ENCODE results near the gene ALDH8A1. TPM values are rescaled to one million over a fixed set of nuclear protein-coding genes. Genes with fewer than 3 reads are reported as not detected.

Gene ALDH8A1
- total RNA-seq, 2 donors from 2014 or later, result 0.53 to 0.64 TPM

DNA sequence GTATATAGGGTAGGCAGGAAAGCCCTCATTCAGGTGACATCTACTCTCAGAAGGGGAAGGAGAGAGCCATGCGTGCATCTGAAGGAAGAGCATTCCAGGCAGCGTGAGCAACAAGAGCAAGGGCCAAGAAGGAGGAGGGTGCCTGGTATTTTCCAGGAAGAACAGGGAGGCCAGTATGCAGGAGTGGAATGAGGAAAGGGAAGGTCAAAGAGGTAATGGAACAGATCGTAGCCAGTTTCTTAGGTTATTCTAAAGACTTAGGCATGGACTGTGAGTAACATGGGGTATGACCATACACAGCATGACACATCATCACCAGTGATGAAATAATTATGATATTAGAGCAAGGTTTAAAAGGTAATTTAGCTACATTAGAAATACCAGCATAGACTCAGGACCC is 24.1 kb downstream of the ALDH8A1 start:
- Histone ChIP-seq H3K4me1 (no peaks in the 10 kb centered on the region), H3K36me3 (no peaks in the 10 kb centered on the region), H3K9ac (ENCODE audit: low read depth in 2 of 2, low read length in 2 of 2) (no peak overlapping the region), H3K27me3 (no peaks in the 10 kb centered on the region), H3K27ac (no peak overlapping the region), H3K4me3 (no peak overlapping the region), H3K9me3 (no peaks in the 10 kb centered on the region)
- no peak for DNase-seq
- TF ChIP-seq, protein P1, sequence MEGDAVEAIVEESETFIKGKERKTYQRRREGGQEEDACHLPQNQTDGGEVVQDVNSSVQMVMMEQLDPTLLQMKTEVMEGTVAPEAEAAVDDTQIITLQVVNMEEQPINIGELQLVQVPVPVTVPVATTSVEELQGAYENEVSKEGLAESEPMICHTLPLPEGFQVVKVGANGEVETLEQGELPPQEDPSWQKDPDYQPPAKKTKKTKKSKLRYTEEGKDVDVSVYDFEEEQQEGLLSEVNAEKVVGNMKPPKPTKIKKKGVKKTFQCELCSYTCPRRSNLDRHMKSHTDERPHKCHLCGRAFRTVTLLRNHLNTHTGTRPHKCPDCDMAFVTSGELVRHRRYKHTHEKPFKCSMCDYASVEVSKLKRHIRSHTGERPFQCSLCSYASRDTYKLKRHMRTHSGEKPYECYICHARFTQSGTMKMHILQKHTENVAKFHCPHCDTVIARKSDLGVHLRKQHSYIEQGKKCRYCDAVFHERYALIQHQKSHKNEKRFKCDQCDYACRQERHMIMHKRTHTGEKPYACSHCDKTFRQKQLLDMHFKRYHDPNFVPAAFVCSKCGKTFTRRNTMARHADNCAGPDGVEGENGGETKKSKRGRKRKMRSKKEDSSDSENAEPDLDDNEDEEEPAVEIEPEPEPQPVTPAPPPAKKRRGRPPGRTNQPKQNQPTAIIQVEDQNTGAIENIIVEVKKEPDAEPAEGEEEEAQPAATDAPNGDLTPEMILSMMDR (IDR thresholded peaks at IDR 0.05), result no peak
- intact Hi-C loops (cut with DNase I), result no loop called here

DNA sequence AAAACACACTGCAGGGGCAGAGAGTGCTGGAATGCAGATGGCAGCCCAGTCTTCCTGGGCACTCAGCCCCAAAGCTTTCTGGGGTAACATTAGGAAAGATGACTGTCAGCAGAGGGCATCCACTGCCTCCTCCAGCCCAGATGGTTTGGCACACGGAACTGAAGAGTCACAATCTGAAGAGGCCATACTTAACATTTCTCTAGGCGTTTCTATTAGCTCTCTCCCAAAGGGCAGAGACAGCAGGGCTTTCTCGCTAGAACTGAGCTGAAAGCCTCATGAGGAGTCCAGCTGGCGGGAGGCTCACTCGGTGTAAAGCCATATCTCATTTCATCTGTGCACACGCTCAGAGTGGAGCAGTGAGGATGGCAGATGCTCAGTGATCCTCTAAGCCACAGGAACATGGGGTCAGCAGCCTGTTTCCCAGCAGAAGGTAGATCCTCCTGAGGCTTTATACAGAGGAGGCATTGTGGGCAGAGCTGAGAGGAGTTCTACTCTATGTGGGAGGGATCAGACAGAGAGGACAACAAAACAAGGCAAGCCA is 28.1 kb downstream of the ALDH8A1 start:
- DNase-seq, result no peak
- TF ChIP-seq, protein P1 (IDR thresholded peaks at IDR 0.05), result no peak
- Histone ChIP-seq H3K27me3 (no peaks in the 10 kb centered on the region), H3K27ac (no peak overlapping the region), H3K36me3 (no peaks in the 10 kb centered on the region), H3K4me1 (no peaks in the 10 kb centered on the region), H3K9ac (ENCODE audit: low read depth in 2 of 2, low read length in 2 of 2) (no peak overlapping the region), H3K4me3 (no peak overlapping the region), H3K9me3 (no peaks in the 10 kb centered on the region)
- intact Hi-C loops (cut with DNase I), result no loop called here

DNA sequence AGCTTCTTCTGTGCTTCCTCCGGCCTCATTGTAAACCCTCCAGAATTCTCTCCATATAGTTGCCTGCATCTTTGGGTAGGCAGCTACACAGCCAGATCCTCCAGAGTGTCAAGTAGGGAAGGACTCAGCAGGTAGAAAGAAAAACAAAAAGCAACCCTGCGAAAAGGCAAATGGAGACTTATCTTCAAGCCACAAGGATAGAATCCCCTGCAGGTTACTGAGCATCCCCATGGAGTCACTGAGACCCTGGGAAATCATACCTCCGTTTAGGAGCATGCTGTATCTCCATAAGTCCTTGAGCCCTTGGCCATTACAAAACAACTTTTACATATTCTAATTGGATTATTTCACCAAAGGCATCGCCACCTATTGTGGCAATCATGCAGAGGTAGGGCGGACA is 28.6 kb downstream of the ALDH8A1 start:
- Histone ChIP-seq H3K36me3 (no peaks in the 10 kb centered on the region), H3K9ac (ENCODE audit: low read depth in 2 of 2, low read length in 2 of 2) (no peak overlapping the region), H3K9me3 (no peaks in the 10 kb centered on the region), H3K4me3 (no peak overlapping the region), H3K27me3 (no peaks in the 10 kb centered on the region), H3K4me1 (no peaks in the 10 kb centered on the region), H3K27ac (no peak overlapping the region)
- DNase-seq, result no peak
- intact Hi-C loops (cut with DNase I), result no loop called here
- TF ChIP-seq, protein P1 (IDR thresholded peaks at IDR 0.05), result no peak

DNA sequence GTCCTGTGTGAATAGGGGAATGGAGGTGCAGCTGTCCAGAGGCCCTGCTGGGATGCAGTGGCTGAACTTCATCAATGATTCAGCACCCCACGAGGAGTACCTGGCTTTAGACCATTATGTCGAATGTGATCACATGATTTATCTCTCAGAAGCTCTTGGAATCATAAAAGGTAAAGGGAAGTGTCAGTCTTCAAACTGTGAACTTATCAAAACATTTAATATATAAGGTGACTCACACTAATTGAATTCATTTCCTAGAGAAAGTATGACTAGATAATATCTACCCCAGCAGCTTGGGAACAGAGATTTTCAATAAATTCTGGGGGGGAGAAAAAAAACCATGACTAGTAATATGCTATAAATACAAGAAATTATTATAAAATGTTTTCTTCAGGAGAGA is 29.5 kb downstream of the ALDH8A1 start:
- Histone ChIP-seq H3K36me3 (no peaks in the 10 kb centered on the region), H3K9ac (ENCODE audit: low read depth in 2 of 2, low read length in 2 of 2) (no peak overlapping the region), H3K27me3 (no peaks in the 10 kb centered on the region), H3K9me3 (no peaks in the 10 kb centered on the region), H3K27ac (no peak overlapping the region), H3K4me3 (no peak overlapping the region), H3K4me1 (no peaks in the 10 kb centered on the region)
- DNase-seq, result no peak
- intact Hi-C loops (cut with DNase I), result no loop called here
- TF ChIP-seq, protein P1 (IDR thresholded peaks at IDR 0.05), result no peak

DNA sequence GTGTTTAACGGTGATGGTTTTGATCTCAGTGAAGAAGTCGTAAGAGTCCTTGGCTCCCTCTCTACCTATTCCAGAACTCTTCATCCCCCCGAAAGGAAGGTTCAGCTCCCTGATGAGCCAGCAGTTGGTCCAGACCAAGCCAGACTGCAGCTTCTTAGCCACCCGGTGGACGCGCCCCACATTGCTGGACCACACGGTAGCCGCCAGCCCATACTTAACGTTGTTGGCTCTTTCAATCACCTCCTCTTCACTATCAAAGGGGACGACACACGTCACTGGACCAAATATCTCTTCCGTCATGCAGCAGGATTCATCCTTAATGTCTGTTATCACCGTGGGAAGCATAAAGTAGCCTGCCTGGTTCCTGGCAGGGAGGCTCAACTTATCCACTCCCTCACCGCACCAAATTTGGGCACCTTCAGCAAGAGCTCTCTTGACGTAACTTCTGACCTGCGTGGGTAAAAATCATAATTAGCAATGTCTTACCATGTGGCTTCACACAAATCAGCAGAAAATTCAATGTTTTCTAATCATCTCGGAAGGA is 31.4 kb downstream of the ALDH8A1 start:
- DNase-seq, result no peak

More for the DNA sequence above, 31.4 kb downstream of the ALDH8A1 start:
- no peak overlapping the region for H3K9ac ChIP-seq (ENCODE audit: low read depth in 2 of 2, low read length in 2 of 2)
- intact Hi-C loops (cut with DNase I), result no loop called here
- H3K9me3 ChIP-seq, result no peaks in the 10 kb centered on the region
- no peak overlapping the region for H3K4me3 ChIP-seq
- no peak overlapping the region for H3K27ac ChIP-seq
- H3K4me1 ChIP-seq, result no peaks in the 10 kb centered on the region
- H3K27me3 ChIP-seq, result no peaks in the 10 kb centered on the region
- TF ChIP-seq, protein P1 (IDR thresholded peaks at IDR 0.05), result no peak
- H3K36me3 ChIP-seq, result no peaks in the 10 kb centered on the region

Measured in colonic mucosa (tissue), 4 donors.